Posterior cingulate gyrus (tissue), 11 donors: ENCODE measurements around the gene COLEC11.
A peak's percentile ranks its signal among the peaks of the same experiment; 100 is the strongest.
"Not testable (repeated sequence)": the region's sequence is repeated elsewhere in the genome, so short reads cannot be mapped to it uniquely, and the experiment has no call there.

ENCODE experiments used
- DNase-seq, 10 donors: peaks; one replicate each; pipeline versions ENCODE4 v3.0.0 to v3.0.0-alpha.2; 2020 to 2021; ENCODE audit warnings: mixed read lengths in 3 of 10
- intact Hi-C: fragments of 100-400 bp; cut with DNase I; formaldehyde crosslinking; loops from one replicate; pipeline ENCODE4 v1.15.1; 2023

The COLEC11 gene

GRCh38 chr2:3594493-3595281 lies at the start of gene COLEC11:
COLEC11 (plus strand) TSS chr2:3595112; CDS start chr2:3604341, 9,229 bp downstream.
- DNase-seq, result peak in 2 of 10 donors; percentile 74 to 84
- intact Hi-C loops, result no loop called here

- DNase-seq, result no peak
- intact Hi-C loops, result no loop called here
Observed at GRCh38 chr2:3545788-3546478, 49.0 kb upstream of the COLEC11 start.

GRCh38 chr2:3547915-3548314 lies 47.0 kb upstream of the COLEC11 start:
- intact Hi-C loops, result no loop called here
- DNase-seq, result no peak

GRCh38 chr2:3553946-3554345 lies 41.0 kb upstream of the COLEC11 start:
- intact Hi-C loops, result no loop called here
- peak in 1 of 10 donors; percentile 64 for DNase-seq

- intact Hi-C loops, result loop anchor here (1.0 to 5.0 kb wide), 4 partner anchors 18 to 180 kb away; partner anchors contain the start of genes ADI1, EIPR1, RPS7 and TRAPPC12
Observed at GRCh38 chr2:3557639-3558204, 37.2 kb upstream of the COLEC11 start.

GRCh38 chr2:3558205-3559014 lies 36.5 kb upstream of the COLEC11 start, which contains the start of gene RNASEH1:
RNASEH1 (minus strand) TSS chr2:3558333; CDS start chr2:3558260, 73 bp downstream.
- intact Hi-C loops, result loop anchor here (1.0 to 5.0 kb wide), 4 partner anchors 17 to 181 kb away; partner anchors contain the start of genes ADI1, EIPR1, RPS7 and TRAPPC12
- DNase-seq, result peak; percentile 97 to 100 (median 99)

More at GRCh38 chr2:3557639-3558204, 37.2 kb upstream of the COLEC11 start:
- peak in 1 of 10 donors; percentile 85 for DNase-seq

GRCh38 chr2:3563521-3563976 lies 31.4 kb upstream of the COLEC11 start:
- intact Hi-C loops, result no loop called here
- no peak for DNase-seq

- intact Hi-C loops, result no loop called here
- no peak for DNase-seq
Observed at GRCh38 chr2:3565117-3565516, 29.8 kb upstream of the COLEC11 start.

- DNase-seq, result no peak
- intact Hi-C loops, result no loop called here
Observed at GRCh38 chr2:3566806-3567205, 28.1 kb upstream of the COLEC11 start.

GRCh38 chr2:3569656-3570055 lies 25.3 kb upstream of the COLEC11 start:
- not testable (repeated sequence) for DNase-seq

GRCh38 chr2:3571284-3571683 lies 23.6 kb upstream of the COLEC11 start:
- DNase-seq, result no peak
- intact Hi-C loops, result no loop called here

More at GRCh38 chr2:3569656-3570055, 25.3 kb upstream of the COLEC11 start:
- intact Hi-C loops, result not testable (repeated sequence)

- intact Hi-C loops, result no loop called here
- no peak for DNase-seq
Observed at GRCh38 chr2:3572620-3573019, 22.3 kb upstream of the COLEC11 start.

- intact Hi-C loops, result loop anchor here (2.0 kb wide), 1 partner anchor 195 kb away; the partner anchor contains the start of gene TRAPPC12
- DNase-seq, result no peak
Observed at GRCh38 chr2:3574155-3574554, 20.8 kb upstream of the COLEC11 start.

GRCh38 chr2:3575534-3576262 lies 19.2 kb upstream of the COLEC11 start:
- intact Hi-C loops, result loop anchor here (1.0 to 5.0 kb wide), 4 partner anchors 17 to 197 kb away; partner anchors contain the start of genes ADI1, RNASEH1 and TRAPPC12
- DNase-seq, result peak in 2 of 10 donors; percentile 52 to 85

- intact Hi-C loops, result loop anchor here (5.0 kb wide), 2 partner anchors 59 to 76 kb away; partner anchors contain the start of gene ADI1
Observed at GRCh38 chr2:3576263-3576630, 18.7 kb upstream of the COLEC11 start.

GRCh38 chr2:3578987-3579386 lies 15.9 kb upstream of the COLEC11 start:
- DNase-seq, result no peak
- intact Hi-C loops, result loop anchor here (5.0 kb wide), 2 partner anchors 62 to 73 kb away; partner anchors contain the start of gene ADI1

More at GRCh38 chr2:3576263-3576630, 18.7 kb upstream of the COLEC11 start:
- DNase-seq, result not testable (repeated sequence)

- intact Hi-C loops, result no loop called here
- DNase-seq, result no peak
Observed at GRCh38 chr2:3580449-3580848, 14.5 kb upstream of the COLEC11 start.

GRCh38 chr2:3581367-3582262 lies 13.3 kb upstream of the COLEC11 start:
- intact Hi-C loops, result no loop called here
- DNase-seq, result no peak
